A549 (cell line): Measurements from ENCODE around the gene POP4. TPM values are rescaled to one million over a fixed set of nuclear protein-coding genes. Genes with fewer than 3 reads are reported as not detected.

Source experiments
- ATAC-seq, 2 experiments: fragments of 200-7000 bp in 1 of 2; fragments of >200 bp in 1 of 2; cut with Nextera tagmentation in 1 of 2; cut with Tn5 transposase in 1 of 2; 3 replicates each; pipeline versions ENCODE4 v1.8.0 to v1.9.1; 2018 to 2020; ENCODE audit warnings: mild to moderate bottlenecking in 1 of 2, moderate library complexity in 1 of 2
- CTCF ChIA-PET: fragments of 300-600 bp; sonication (Branson Sonifier 250); formaldehyde crosslinking; extraction: SDS; loops from one replicate; lab custom pipeline; 2021; ENCODE audit warnings: antibody characterized with exemption, inconsistent platforms; lab: Yijun Ruan, JAX
- POLR2A ChIA-PET: fragments of 350-600 bp; formaldehyde crosslinking; extraction: SDS; loops from one replicate; lab custom pipeline; 2021; ENCODE audit warnings: antibody characterized with exemption, inconsistent platforms; lab: Yijun Ruan, JAX
- DNase-seq, 2 experiments: peaks; one replicate each; pipeline versions ENCODE4 v3.0.0 to v3.0.0-alpha.2; 2011 to 2016; ENCODE audit warnings: low read depth in 1 of 2, low spot score in 1 of 2
- FAIRE-seq: peaks from 2 replicates; lab custom pipeline; 2011; peaks lifted over from hg19 to GRCh38; lab: Jason Lieb, UNC
- H3K27ac ChIP-seq, 2 experiments: fragments of >200 bp; sonication (Bioruptor Twin); formaldehyde crosslinking; 3 replicates each; pipeline ENCODE4 v1.5.1; 2016 to 2017
- H3K4me1 ChIP-seq: fragments of >200 bp; sonication (Bioruptor Twin); formaldehyde crosslinking; 3 replicates; pipeline ENCODE4 v1.6.1; 2016
- H3K4me2 ChIP-seq: fragments of >200 bp; sonication (Bioruptor Twin); formaldehyde crosslinking; 3 replicates; pipeline ENCODE4 v1.6.1; 2016
- H3K4me3 ChIP-seq: fragments of >200 bp; sonication (Bioruptor Twin); formaldehyde crosslinking; 3 replicates; pipeline ENCODE4 v1.5.1; 2016
- H3K9me3 ChIP-seq: fragments of >200 bp; sonication (Bioruptor Twin); formaldehyde crosslinking; 3 replicates; pipeline ENCODE4 v1.6.1; 2016
- BCL3 ChIP-seq: fragments of >200 bp; sonication (Bioruptor Twin); formaldehyde crosslinking; IDR thresholded peaks from 3 replicates; pipeline ENCODE4 v1.6.1; 2016
- CEBPB ChIP-seq, 2 experiments: fragments of >200 bp in 1 of 2; sonication (Bioruptor Twin) in 1 of 2; formaldehyde crosslinking in 1 of 2; IDR thresholded peaks; 2 replicates each; pipeline ENCODE4 v1.6.1; 2012 to 2016
- FOXS1 ChIP-seq: fragments of 250-450 bp; sonication (Bioruptor Pico); IDR thresholded peaks from 2 replicates; pipeline ENCODE4 v1.5.0; 2020; ENCODE audit warnings: mild to moderate bottlenecking, moderate library complexity
- GATA3 ChIP-seq: IDR thresholded peaks from 2 replicates; pipeline ENCODE4 v1.6.1; 2012; ENCODE audit warnings: borderline replicate concordance
- HMGXB4 ChIP-seq: fragments of 250-450 bp; sonication (Bioruptor Pico); IDR thresholded peaks from 2 replicates; pipeline ENCODE4 v1.5.0; 2021; ENCODE audit warnings: mild to moderate bottlenecking, moderate library complexity, borderline replicate concordance
- HOXA7 ChIP-seq: fragments of 250-450 bp; sonication (Bioruptor Pico); IDR thresholded peaks from 2 replicates; pipeline ENCODE4 v1.5.0; 2020; ENCODE audit warnings: mild to moderate bottlenecking, moderate library complexity
- JUN ChIP-seq, 2 experiments: fragments of >200 bp; sonication (Bioruptor Twin); formaldehyde crosslinking; IDR thresholded peaks; 2 replicates in 1 of 2; 3 replicates in 1 of 2; pipeline ENCODE4 v1.6.1; 2016 to 2017
- MAFK ChIP-seq: fragments of 450-650 bp; IDR thresholded peaks from 2 replicates; pipeline ENCODE4 v1.6.1; 2014; ENCODE audit not compliant: partially characterized antibody
- MAX ChIP-seq: IDR thresholded peaks from 2 replicates; pipeline ENCODE4 v1.6.1; 2012
- MYC ChIP-seq: IDR thresholded peaks from 2 replicates; pipeline ENCODE4 v1.6.1; 2012; ENCODE audit warnings: mild to moderate bottlenecking, inconsistent platforms, low read length, improper control_type of control experiment, borderline replicate concordance
- NFE2L2 ChIP-seq: fragments of 150-350 bp; conservative IDR thresholded peaks from 2 replicates; pipeline ENCODE4 v1.6.1; 2014; ENCODE audit warnings: low read length
- RAD21 ChIP-seq, 2 experiments: fragments of >200 bp in 1 of 2; sonication (Bioruptor Twin) in 1 of 2; formaldehyde crosslinking in 1 of 2; IDR thresholded peaks in 1 of 2; conservative IDR thresholded peaks in 1 of 2; 2 replicates in 1 of 2; 3 replicates in 1 of 2; pipeline ENCODE4 v1.6.1; 2012 to 2018; ENCODE audit warnings: inconsistent platforms in 1 of 2
- RCOR1 ChIP-seq: fragments of 150-350 bp; IDR thresholded peaks from 2 replicates; pipeline ENCODE4 v1.6.1; 2014; ENCODE audit warnings: antibody characterized with exemption, low read length, low read depth
- RFX5 ChIP-seq: fragments of 450-650 bp; IDR thresholded peaks from 2 replicates; pipeline ENCODE4 v1.7.1; 2014; ENCODE audit warnings: antibody characterized with exemption, mild to moderate bottlenecking, moderate library complexity
- SMC3 ChIP-seq: fragments of >200 bp; sonication (Bioruptor Twin); formaldehyde crosslinking; IDR thresholded peaks from 3 replicates; pipeline ENCODE4 v1.6.1; 2018; ENCODE audit warnings: inconsistent platforms
- ZNF302 ChIP-seq: fragments of 250-450 bp; sonication (Bioruptor Pico); IDR thresholded peaks from 2 replicates; pipeline ENCODE4 v1.9.0; 2021; ENCODE audit warnings: inconsistent platforms, mild to moderate bottlenecking, moderate library complexity
- ZSCAN20 ChIP-seq: fragments of 250-450 bp; sonication (Bioruptor Pico); IDR thresholded peaks from 2 replicates; pipeline ENCODE4 v1.8.0; 2022; ENCODE audit warnings: mild to moderate bottlenecking, moderate library complexity
- WGBS: methylation state at CpG from one replicate; pipeline ENCODE4 v1.1.6; 2017; ENCODE audit errors: missing lambda C conversion rate; 5-methylcytosine and 5-hydroxymethylcytosine counted together
- polyA plus RNA-seq, 4 experiments: library from polyadenylated mRNA; depleted of rRNA in 3 of 4; stranded (reverse); fragments of >200 nt; fragmentation: RNase III in 1 of 4; extraction: RNeasy Plus Mini Kit Qiagen cat#74134 plus additional on column Dnase treatment in 1 of 4; gene quantifications; 2 replicates in 3 of 4; 3 replicates in 1 of 4; pipeline ENCODE4 v1.2.3, GENCODE V29; 2011 to 2017
- TF ChIP-seq, protein P1 (sequence below): fragments of >200 bp; sonication (Bioruptor Twin); formaldehyde crosslinking; IDR thresholded peaks from 3 replicates; pipeline ENCODE4 v1.5.1; 2016

The POP4 gene
- polyA plus RNA-seq, 2 of the 4 experiments (the other 2 are of a cell fraction), result 202 to 208 TPM

GRCh38 chr19:29593869-29594268 lies 12.2 kb upstream of the POP4 start:
- H3K9me3 ChIP-seq, result peaks cover 6% of the 10 kb centered on the region; the same call in 1 of the 3 replicates
- no peaks in the 10 kb centered on the region for H3K4me1 ChIP-seq
- H3K4me3 ChIP-seq, result no peak overlapping the region
- ChIA-PET POLR2A (interaction anchor here (1.8 kb wide), 1 partner anchor 12 kb away, joined by 7 read pairs; the partner anchor contains the start of gene POP4), CTCF (interaction anchor here (0.7 to 12.4 kb wide), 7 partner anchors 9 to 672 kb away, joined by 3 to 141 read pairs (median 4); partner anchors contain the start of gene POP4)
- H3K4me2 ChIP-seq, result no peak overlapping the region
- no peak for DNase-seq
- TF ChIP-seq MAFK (no peak), GATA3 (no peak), CEBPB (IDR thresholded peaks at IDR 0.05) (no peak), ZSCAN20 (CRISPR knock-in tag) (no peak), RFX5 (no peak), HOXA7 (no peak), FOXS1 (no peak), NFE2L2 (no peak)
- TF ChIP-seq, all 56 proteins: peak for 0
- ATAC-seq (no peak), FAIRE-seq (peak; percentile 94)
- no peak overlapping the region for H3K27ac ChIP-seq
- 47% methylated on average over 6 of the region's 6 CpGs for WGBS

DNA sequence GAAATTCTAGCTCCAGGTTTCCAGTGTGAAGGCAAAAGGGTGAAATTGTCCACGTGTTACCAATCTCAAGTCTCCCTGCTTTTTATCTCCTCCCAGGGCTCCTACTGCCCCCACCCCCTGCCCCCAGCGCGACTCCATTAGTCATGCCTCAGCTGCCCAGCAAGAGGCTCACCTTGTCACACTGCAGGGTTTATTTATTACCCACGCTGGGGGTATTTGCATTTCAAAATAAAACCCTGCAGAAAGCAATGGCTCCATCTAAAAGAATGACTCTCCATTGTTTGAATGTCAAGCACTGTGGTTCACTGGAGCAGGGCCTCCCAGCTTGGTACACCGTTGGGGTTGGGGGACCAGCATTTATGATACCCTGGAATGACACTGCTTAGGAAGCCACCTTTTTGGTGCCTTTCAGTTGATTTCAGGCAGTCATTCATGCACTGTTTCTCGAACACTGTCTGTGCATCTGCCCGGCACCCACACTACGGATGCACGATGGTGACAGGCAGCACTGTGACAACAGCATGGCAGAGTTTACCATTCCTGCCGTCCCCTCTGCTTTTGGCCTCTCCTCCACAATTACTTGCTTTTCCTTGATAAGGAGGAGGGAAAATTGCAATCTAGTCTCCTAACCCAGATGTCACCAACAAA lies 9.9 kb upstream of the POP4 start:
- DNase-seq (no peak), ATAC-seq (no peak), FAIRE-seq (no peak)
- Histone ChIP-seq H3K4me1 (no peaks in the 10 kb centered on the region), H3K9me3 (no peaks in the 10 kb centered on the region), H3K4me2 (no peak overlapping the region), H3K27ac (no peak overlapping the region), H3K4me3 (no peak overlapping the region)
- ChIA-PET CTCF (interaction anchor here (0.9 to 12.4 kb wide), 10 partner anchors 9 to 1629 kb away, joined by 3 to 141 read pairs (median 4); partner anchors contain the start of gene POP4), POLR2A (interaction anchor here (3.5 kb wide), 1 partner anchor 10 kb away, joined by 33 read pairs; the partner anchor contains the start of gene POP4)
- TF ChIP-seq NFE2L2 (no peak), HMGXB4 (CRISPR knock-in tag) (no peak), SMC3 (no peak), RCOR1 (no peak), JUN (IDR thresholded peaks at IDR 0.05) (no peak), ZNF302 (CRISPR knock-in tag) (no peak), FOXS1 (no peak), MYC (no peak), MAX (no peak)
- 39% methylated on average over 10 of the region's 10 CpGs for WGBS

DNA sequence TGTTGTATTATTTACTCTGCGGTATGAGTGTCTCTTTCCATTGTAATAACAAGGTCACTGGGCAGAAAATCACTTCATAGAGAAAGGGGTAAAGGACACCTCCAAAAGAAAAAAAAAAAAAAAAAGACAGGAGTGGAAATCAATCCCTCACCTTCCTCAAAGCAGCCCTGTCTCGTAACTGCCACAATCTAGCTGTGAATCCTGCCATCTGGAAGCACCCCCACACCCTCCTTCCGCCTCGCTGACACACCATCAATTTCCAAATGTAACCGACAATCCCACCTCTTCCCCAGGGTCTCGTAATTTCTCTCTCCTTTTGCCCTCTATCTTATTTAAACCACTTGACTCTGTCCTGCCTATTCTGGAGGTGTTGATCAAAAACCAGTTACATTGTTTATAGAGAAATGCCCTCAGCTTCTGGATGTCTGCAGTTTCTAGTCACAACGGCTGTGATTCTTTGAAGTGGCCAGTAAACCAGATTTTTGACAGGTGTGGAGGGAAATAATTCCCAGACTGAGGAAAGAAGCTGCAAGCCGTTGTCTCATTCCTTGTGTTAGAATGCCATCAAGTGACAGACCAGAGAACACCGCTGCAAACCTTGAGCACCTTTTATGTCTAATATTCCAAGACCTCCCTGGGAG lies 9.1 kb upstream of the POP4 start:
- POLR2A ChIA-PET, result interaction anchor here (3.5 kb wide), 1 partner anchor 9 kb away, joined by 33 read pairs; the partner anchor contains the start of gene POP4
- no peak overlapping the region for H3K4me3 ChIP-seq
- ATAC-seq, result peak; percentile 69 to 70; a peak in 5 of 6 replicates
- TF ChIP-seq RAD21 (conservative IDR thresholded peaks at IDR 0.05 in 1 of 2, IDR thresholded peaks at IDR 0.05 in 1 of 2) (peak; percentile 81 to 83), BCL3 (no peak), MYC (no peak), SMC3 (peak; percentile 53)
- TF ChIP-seq, protein P1, sequence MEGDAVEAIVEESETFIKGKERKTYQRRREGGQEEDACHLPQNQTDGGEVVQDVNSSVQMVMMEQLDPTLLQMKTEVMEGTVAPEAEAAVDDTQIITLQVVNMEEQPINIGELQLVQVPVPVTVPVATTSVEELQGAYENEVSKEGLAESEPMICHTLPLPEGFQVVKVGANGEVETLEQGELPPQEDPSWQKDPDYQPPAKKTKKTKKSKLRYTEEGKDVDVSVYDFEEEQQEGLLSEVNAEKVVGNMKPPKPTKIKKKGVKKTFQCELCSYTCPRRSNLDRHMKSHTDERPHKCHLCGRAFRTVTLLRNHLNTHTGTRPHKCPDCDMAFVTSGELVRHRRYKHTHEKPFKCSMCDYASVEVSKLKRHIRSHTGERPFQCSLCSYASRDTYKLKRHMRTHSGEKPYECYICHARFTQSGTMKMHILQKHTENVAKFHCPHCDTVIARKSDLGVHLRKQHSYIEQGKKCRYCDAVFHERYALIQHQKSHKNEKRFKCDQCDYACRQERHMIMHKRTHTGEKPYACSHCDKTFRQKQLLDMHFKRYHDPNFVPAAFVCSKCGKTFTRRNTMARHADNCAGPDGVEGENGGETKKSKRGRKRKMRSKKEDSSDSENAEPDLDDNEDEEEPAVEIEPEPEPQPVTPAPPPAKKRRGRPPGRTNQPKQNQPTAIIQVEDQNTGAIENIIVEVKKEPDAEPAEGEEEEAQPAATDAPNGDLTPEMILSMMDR, result peak; percentile 76
- TF ChIP-seq, all 56 proteins: peak for 3
- 19% methylated on average over 9 of the region's 9 CpGs for WGBS
- H3K27ac ChIP-seq, result no peak overlapping the region
- no peak overlapping the region for H3K4me2 ChIP-seq
- H3K9me3 ChIP-seq, result no peaks in the 10 kb centered on the region
- no peaks in the 10 kb centered on the region for H3K4me1 ChIP-seq
- FAIRE-seq (peak; percentile 98), DNase-seq (peak in 1 of 2 experiments; percentile 64)
- CTCF ChIA-PET, result interaction anchor here (0.6 to 12.4 kb wide), 23 partner anchors 10 to 1630 kb away, joined by 3 to 141 read pairs (median 5); partner anchors contain the start of gene POP4
